ENCODE measurements around the gene PFN2.

- no peak for TF ChIP-seq POLR2A (IDR thresholded peaks at IDR 0.05)
- no peak for TF ChIP-seq CTCF (IDR thresholded peaks at IDR 0.05)
Measured at GRCh38 chr3:149999421-149999820, 28.7 kb upstream of the PFN2 start.
